Superior temporal gyrus (tissue), 1 donor: ENCODE measurements around the gene TTL.
"Not testable (repeated sequence)": the region's sequence is repeated elsewhere in the genome, so short reads cannot be mapped to it uniquely, and the experiment has no call there.

Source experiments
- DNase-seq: peaks from one replicate; pipeline ENCODE4 v3.0.0-alpha.2; 2016; ENCODE audit errors: extremely low spot score

TTL gene

DNA sequence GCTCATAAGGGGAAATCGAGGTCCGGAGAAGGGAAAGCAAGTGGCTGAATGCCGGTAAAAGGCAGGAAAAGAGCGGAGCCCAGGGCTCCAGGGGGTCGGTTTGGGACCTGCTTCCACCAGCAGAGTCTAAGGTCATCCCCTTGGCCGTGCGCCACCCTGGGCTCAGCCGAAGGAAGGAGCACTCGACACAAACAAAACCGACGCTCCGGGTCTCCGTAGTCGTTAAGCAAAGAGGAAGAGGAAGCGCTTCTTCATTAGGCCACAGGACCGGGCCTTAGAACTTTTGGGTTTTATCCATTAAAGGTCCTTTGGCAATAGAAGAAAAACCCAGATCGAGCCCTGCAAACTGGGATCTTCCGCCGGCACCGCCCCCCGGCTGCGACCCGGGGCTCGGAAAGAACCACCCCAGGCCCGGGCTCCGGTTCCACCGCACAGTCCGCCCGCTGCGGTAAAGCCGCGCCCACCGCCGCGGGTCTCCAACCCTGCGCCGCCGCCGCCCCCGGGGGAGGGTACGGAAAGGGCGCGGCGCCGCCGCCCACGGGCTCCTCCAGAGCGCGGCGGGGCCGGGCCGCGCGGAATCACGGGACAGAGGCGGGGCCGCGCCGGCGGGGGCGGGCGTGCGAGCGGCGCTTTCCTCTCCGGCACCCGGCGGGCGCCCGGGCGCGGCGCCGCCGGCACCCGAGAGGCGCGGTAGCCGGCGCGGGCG is at the start of gene TTL:
Gene TTL, plus strand, starts transcription at position 629 of the 706 bp plus-strand sequence. CDS start 189 bp downstream, outside the sequence.
- DNase-seq, result peak; percentile 84

DNA sequence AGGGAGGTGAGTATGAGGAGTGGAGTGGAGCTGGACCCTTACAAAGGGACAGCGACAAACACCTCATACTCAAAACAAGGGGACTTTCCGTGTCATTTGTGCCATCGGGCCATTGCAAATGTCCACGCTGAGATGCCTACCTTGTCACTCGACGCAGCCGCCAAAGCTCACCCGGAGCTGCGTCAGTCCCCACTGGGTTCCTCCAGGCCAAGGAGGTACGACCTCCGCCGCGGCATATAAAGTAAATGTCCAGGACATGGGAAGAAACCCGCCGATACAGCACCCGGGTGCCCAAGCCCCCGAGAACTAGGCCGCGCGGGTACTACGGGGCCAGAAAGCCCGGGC is 49.6 kb upstream of the TTL start:
- DNase-seq, result not testable (repeated sequence)

DNA sequence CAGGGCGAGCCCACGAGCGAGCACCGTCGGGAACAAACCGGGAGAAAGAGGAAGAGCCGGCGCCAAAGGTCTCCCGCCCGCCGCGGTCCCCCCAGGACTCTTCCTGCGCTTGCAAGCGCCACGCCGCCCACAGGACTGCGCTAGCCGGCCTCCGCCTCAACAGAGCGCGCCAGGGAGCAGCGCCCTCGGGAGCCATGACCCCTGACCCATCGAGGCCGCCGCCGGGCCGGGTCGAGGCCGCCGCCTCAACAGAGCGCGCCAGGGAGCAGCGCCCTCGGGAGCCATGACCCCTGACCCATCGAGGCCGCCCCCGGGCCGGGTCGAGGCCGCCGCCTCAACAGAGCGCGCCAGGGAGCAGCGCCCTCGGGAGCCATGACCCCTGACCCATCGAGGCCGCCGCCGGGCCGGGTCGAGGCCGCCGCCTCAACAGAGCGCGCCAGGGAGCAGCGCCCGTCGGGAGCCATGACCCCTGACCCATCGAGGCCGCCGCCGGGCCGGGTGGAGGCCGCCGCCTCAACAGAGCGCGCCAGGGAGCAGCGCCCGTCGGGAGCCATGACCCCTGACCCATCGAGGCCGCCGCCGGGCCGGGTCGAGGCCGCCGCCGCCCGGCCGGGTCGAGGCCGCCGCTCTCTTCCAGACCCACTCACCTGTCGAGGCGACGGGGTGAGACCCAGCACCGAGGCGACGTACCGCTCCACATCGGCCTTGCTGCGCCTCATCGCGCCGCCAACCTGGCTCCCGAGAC is 49.0 kb upstream of the TTL start:
- DNase-seq, result not testable (repeated sequence)

DNA sequence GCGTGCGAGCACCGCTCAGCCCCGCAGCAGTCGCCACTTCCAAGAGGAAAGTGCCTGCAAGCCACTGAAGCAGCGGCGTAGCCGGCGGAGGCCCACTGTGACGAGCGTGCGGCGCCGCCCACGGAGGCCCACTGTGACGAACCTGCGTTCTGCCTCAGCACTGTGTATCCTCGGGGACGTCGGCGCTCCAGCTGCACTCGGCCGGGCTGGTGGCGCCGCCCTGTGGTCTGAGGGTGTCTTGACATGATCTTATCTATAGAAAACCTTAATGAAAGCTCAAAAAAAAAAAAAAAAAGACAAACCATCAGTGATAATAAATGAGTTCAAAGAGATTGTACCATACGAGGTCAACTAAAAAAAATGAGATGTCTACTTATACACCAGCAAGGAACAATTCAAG is 48.5 kb upstream of the TTL start, which contains the start of gene RGPD8:
Gene RGPD8, minus strand, starts transcription at position 166 of the 400 bp plus-strand sequence. CDS start 192 bp downstream, outside the sequence.
- peak; percentile 90 for DNase-seq

DNA sequence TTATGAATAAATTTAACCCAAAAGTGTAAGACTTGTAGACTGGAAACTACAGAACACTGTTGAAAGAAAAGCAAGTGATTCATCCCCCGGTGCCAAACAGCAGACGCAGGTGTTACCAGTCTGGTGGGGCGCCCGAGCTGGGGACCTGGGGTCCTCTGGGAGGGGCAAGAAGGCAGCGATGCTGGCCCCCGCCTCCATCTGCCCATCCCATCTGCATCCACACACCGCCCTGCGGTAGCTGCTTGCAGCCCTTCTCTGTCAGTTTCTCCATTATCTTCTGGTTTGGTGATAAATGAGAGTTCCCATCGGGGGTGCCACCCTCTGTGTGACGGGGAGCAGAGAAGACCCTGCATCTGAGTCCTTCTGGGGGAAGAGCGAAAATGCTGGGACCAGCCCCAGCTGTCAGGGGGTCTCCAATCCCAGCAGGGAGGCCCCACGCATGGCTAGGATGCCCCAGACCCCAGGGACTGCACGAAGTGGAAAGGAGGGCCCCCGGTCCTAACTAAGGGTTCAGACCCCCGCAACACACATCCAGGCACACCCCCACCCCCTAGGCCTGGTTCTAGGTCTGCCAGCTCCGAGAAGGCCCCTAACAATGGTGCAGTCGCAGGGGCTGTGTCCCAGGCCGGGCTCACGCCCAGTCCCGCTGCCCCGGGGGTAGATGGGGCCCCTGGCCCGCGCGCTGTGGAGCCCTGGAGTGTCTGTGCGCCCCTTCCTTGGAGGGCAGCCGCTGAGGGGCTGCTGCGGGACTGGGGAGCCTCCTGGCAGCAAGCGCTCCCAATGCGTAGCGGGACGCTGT is 47.8 kb upstream of the TTL start:
- no peak for DNase-seq

DNA sequence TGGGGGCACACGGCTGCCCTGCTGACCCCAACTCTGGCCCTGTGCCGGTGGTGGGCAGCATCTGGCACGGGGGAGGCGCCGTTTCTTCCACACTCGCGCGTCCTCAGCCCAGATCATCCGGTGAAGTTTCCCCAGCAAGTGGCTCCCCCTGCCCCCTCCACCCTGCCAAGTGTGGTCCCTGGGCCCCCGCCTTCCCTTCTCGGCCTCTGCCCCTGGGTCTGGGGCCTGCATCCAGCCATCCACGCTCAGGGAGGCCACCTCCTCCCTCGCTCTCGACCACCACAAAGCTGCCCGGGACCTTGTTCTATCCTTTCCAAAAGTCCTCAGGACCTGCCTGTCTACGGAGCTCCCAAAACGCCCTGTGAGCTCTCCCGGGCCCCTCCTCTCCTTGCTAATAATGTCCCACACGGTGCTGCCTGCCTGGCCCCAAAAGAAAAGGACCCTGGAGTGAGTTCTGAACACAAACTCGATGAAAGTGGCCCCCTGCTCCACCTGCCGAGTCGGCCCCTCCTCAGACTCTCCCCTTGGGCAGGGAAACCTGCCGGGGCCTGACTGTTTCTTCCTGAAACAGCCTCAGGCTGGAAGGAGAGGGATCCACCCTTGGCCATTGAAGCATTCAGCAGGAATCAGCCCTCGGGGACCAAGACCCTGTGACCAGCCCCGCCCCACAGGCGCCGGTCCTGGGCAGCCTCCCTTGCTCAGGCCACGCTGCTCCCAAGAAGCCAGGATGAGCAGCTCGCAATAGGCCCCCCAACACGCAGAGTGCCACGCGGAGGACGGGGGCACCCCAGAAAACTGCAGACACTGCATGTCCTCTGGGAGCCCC is 46.9 kb upstream of the TTL start:
- not testable (repeated sequence) for DNase-seq

DNA sequence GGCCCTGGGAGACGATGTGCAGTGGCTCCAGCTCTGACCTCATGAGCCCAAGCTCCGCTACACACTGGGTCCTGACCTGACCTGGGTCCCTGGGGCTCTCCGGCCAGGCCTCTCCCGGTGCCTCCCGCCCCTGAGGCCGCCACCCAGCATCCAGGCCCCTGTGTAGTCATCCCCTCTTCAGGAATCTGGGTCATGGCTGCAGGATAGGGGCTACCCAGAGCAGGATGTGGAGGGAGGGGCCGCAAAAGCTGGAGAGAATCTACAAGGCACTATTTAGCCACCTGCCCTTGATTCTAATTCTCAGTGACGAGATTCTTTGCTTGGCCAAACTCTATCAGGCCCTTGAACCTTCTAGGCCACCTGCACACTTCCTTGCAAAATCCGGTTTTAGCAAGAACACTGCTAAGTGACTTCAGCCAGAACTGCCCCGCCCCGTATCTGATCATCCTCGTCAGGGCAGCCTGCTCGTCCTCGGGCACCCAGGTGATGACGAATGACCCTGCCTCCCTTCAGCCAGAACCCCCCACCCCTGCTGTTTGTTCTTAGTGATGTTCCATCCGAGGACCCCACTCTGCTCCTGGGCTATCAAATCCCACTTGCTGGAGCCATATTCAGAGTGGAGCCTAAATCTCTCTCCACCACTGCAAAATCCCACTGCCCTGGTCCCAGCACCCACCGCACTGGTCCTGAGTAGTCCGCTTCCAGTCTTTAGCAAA is 46.1 kb upstream of the TTL start:
- DNase-seq, result not testable (repeated sequence)

DNA sequence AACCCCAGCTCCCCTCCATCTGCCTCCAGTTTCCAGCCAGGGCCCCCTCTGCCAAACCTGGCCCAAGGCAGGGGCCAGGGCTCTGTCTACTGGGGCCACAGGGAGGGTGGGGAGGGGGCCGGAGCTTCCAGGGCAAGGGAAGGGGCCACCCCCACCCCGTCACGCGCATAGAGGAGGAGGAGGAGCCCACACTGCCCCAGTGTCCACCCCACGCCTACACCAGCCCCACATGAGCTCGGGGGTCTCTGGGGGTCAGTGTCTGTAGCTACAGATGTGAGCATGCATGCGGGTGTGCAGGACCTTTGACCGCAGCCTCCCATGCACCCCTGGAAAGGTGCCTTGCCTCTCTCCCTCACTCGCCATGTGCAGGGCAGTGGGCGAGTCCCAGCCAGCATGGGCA is 45.0 kb upstream of the TTL start:
- not testable (repeated sequence) for DNase-seq

DNA sequence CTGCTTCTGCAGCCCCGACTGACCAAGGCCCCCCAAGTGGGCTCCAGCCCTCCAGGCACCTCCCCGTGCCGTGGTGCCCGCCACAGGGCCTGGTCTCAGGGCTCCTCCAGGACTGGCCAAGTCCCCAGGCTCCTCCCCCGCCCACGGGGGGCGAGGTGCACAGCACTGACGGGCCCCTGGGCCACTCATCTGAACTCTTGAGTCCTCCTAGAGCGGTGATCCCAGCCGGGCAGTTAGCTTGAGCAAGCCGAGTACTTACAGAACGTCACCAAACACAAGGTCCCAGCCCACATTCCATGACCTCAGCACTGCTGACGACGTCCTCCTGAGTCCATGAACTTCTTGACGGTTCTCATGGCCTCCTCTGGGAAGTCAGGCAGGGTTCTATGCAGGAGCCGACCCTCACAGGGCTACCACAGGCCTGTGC is 44.5 kb upstream of the TTL start:
- DNase-seq, result not testable (repeated sequence)

DNA sequence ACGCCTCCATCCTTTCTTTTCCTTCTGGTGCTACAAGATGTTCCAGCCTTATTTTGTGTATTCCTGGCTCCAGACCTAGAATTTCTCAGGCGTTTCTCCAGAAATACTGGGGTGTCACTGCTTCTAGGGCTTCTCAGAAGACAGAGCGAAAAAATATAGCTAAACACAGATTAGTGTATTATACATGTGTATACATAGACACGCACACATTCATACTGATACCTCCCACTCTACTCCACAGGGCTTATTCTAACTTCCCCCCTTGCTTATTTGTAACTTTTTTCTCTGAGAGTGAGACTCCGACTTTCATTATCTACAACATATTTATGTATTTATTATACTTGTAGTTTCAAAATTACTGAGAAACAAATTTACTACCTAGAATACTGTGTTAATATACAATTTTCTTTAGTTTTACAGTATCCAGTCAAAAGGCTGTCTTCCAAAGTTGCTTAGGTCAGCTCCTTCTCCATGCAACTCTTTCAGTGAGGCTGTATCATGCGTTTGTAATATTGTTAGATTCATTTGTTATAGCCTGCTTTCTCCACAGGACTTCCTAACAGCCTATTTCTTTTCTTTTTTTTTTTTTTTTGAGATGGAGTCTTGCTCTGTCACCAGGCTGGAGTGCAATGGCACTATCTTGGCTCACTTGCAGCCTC is 43.2 kb upstream of the TTL start:
- DNase-seq, result not testable (repeated sequence)

DNA sequence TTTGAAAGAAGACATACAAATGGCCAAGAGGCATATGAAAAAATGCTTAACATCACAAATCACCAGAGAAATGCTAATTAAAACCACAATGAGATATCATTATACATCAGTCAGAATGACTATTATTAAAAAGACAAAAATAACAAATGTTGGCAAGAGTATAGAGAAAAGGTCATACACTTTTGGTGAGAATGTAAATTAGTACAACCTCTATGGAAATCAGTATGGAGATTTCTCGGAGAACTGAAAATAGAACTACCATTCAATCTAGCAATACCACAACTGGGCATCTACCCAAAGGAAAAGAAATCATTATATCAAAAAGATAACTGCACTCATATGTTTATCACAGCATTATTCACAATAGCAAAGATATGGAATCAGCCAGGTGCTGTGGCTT is 37.7 kb upstream of the TTL start:
- not testable (repeated sequence) for DNase-seq

DNA sequence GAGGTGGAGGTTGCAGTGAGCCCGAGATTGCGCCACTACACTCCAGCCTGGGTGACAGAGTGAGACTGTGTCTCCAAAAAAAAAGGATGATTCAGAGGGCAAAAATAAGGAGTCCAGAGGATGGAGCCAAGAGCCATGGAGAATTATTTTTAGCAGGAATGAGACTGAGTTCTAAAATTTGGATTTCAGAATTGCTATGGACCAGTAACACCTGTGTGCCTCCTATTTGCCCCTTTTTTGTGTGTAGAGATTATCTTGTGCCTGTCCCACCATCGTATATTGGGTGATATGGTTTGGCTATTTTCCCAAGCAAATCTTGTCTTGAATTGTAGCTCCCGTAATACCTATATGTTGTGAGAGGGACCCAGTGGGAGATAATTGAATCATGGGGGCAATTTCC is 32.1 kb upstream of the TTL start:
- no peak for DNase-seq

DNA sequence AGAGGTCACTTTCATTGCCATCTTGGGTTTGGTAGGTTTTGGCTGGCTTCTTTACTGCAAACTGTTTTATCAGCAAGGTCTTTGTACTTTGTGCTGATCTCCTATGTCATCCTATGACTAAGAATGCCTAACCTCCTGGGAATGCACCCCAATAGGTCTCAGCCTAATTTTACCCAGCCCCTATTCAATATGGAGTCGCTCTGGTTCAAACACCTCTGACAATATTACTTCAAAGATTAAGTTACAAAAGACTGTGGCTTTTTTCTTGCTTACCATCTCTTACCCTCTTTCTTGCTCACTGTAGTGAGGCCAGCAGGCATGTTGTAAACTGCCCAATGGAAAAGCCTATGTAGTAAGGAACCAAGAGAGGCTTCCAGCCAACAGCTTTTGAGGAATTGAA is 30.6 kb upstream of the TTL start:
- no peak for DNase-seq

DNA sequence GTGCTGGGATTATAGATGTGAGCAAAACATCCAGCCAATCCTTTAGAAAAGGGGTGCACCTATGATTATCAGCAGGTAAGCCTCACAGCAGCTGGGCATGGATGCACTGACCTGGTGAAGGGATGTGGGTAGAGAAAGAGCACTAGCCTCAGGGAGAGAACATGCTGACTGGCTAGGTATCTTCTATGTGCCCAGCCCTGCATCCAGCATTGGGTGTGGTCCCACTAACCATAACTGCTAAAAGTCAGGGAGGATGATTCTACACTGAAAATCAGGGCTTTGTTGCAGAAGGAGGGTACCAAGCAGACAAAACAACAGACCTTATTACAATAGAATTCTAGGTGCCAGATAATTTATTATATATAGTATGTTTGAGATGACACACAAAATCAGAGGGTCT is 27.4 kb upstream of the TTL start:
- no peak for DNase-seq

DNA sequence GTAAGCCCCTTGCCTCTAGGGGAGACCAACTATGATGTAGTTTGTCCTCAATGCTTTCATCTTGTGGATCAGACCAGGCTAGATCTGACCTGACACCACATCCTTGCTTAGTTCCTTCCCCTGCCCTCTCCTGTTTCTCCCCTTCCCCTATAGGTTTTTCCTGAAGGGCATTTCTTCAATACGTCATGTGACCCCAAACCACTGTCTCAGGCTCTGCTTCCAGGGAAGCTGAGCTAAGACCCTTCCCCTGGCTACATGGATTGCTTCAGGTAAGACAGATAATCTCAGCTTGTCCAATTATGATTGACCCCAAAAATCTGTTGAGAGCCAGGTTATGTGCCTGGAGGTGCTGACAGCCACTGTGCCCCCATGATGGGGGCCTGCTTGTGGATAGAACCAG is 22.6 kb upstream of the TTL start:
- DNase-seq, result no peak

DNA sequence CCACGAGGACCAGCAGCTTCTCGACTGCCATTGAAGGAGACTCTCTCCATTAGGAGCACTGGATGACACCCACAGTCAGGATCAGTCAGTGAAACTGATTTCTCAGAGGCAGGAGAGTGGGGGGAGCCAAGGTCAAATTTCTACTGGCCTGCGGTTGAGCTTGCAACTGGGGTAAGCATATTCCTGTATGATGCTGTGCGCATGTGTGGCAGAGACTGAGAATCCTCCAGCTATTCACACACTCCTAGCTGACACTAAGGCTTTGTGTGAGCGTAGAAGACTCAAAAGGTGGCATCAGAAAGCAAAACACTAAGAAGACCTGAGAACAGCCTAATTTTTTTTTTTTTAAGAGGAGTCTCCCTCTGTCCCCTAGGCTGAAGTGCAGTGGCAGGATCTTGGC is 19.8 kb upstream of the TTL start:
- DNase-seq, result no peak

DNA sequence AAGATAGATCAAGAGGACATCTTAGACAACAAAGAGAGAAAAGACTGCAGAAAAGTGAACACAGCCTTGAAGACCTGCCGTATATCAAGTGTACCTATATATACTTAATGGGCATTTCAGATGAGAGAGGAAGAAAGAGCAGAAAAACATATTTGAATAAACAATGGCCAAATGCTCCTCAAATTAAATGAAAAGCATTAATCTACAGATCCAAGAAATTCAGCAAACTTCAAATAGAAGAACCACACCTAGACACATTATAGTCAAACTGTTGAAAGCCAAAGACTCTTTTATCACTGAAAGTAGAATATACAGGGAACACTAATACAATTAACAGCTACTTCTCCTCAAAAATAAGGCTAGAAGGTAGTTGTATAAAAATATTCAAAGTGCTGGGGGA is 18.7 kb upstream of the TTL start:
- DNase-seq, result no peak

DNA sequence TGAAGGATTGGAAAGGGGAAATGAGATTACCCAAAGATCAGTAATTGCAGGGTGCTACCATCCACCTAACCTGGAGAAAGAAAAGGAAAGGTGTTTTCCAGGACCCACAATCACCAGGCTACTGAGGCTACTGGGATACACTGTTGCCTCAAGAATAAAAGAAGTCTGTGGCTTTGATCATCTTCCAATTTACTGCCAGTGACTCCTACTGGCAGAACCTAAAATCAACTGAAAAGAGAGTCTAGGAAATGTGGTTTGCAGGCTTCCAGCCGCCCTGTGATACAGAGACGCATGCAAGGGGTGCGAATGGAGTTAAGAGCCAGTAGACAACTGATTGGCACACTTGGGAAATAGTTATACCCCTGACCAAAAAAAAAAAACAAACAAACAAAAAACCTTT is 16.6 kb upstream of the TTL start:
- no peak for DNase-seq

DNA sequence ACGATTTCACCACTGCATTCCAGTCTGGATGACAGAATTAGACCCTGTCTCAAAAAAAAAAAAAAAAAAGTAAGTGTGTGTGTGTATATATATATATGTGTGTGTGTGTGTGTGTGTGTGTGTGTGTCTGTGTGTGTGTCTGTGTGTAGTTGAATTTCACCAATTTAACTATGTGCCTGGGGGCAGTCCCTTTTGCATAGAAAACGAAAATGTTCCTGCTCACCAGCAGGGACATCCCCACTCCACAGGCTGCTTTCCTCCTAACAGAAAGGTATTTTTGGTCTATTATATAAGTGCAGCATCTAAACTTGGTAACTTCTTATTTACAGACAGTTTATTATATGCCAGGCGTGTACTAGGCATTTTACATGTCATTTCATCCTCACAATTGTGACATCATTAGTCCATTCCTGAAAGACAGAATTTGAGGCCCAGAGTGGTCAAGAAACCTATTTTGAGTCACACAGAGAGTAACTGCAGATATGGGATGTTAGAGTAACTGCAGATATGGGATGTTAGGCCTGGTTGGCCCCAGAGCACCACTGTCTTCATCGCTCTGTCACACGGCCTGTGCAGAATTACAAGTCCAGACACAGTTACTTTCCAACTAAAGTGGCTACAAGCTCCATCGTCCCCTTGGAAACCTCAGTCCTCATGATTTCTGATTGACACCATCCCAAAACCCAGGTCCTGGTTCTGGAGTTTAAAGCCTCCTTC is 9.3 kb upstream of the TTL start:
- no peak for DNase-seq
